Hematopoietic multipotent progenitor cell treated with erythropoietin and hydrocortisone succinate and interleukin-3 and kit ligand, for 17 days (in vitro differentiated cells): Measurements from ENCODE around the gene AFF2.

Source experiments
- DNase-seq: peaks from one replicate; pipeline ENCODE4 v3.0.0-alpha.2; 2015; ENCODE audit warnings: low spot score

The AFF2 gene

GRCh38 chrX:148755111-148755510 lies 254.7 kb downstream of the AFF2 start:
- DNase-seq, result no peak

GRCh38 chrX:148763896-148764295 lies 263.5 kb downstream of the AFF2 start:
- no peak for DNase-seq

GRCh38 chrX:148768296-148768695 lies 267.9 kb downstream of the AFF2 start:
- DNase-seq, result no peak

GRCh38 chrX:148771440-148771839 lies 271.0 kb downstream of the AFF2 start:
- no peak for DNase-seq

- DNase-seq, result no peak
These were observed 273.9 kb downstream of the AFF2 start for GRCh38 chrX:148774276-148774675.

GRCh38 chrX:148784137-148784536 lies 283.7 kb downstream of the AFF2 start:
- no peak for DNase-seq

GRCh38 chrX:148784856-148785255 lies 284.4 kb downstream of the AFF2 start:
- no peak for DNase-seq

- DNase-seq, result no peak
These were observed 284.8 kb downstream of the AFF2 start for GRCh38 chrX:148785256-148785655.

- no peak for DNase-seq
These were observed 288.0 kb downstream of the AFF2 start for GRCh38 chrX:148788449-148788848.

GRCh38 chrX:148794350-148794749 lies 293.9 kb downstream of the AFF2 start:
- DNase-seq, result no peak

GRCh38 chrX:148804579-148805355 lies 304.4 kb downstream of the AFF2 start:
- DNase-seq, result no peak

- no peak for DNase-seq
These were observed 305.9 kb downstream of the AFF2 start for GRCh38 chrX:148806145-148806870.

GRCh38 chrX:148808833-148809232 lies 308.4 kb downstream of the AFF2 start:
- no peak for DNase-seq

GRCh38 chrX:148811236-148811635 lies 310.8 kb downstream of the AFF2 start:
- no peak for DNase-seq

GRCh38 chrX:148813422-148813821 lies 313.0 kb downstream of the AFF2 start:
- DNase-seq, result no peak

GRCh38 chrX:148813967-148814366 lies 313.6 kb downstream of the AFF2 start:
- DNase-seq, result no peak

GRCh38 chrX:148815218-148815961 lies 315.0 kb downstream of the AFF2 start:
- no peak for DNase-seq

GRCh38 chrX:148823986-148824385 lies 323.6 kb downstream of the AFF2 start:
- DNase-seq, result no peak

GRCh38 chrX:148825696-148826095 lies 325.3 kb downstream of the AFF2 start:
- DNase-seq, result no peak

- DNase-seq, result no peak
These were observed 336.3 kb downstream of the AFF2 start for GRCh38 chrX:148836741-148837140.

GRCh38 chrX:148850631-148851030 lies 350.2 kb downstream of the AFF2 start:
- DNase-seq, result no peak

GRCh38 chrX:148854306-148854705 lies 353.9 kb downstream of the AFF2 start:
- no peak for DNase-seq

- no peak for DNase-seq
These were observed 356.1 kb downstream of the AFF2 start for GRCh38 chrX:148856505-148856904.
